HG02642 (cell line): ENCODE results near the gene VPS26C.
A peak's percentile ranks its signal among the peaks of the same experiment; 100 is the strongest.

Experiments used
- ATAC-seq: cut with Tn5 transposase; IDR thresholded peaks from one replicate; pipeline ENCODE4 v1.9.1; 2021; ENCODE audit warnings: mild to moderate bottlenecking; ENCODE audit not compliant: unreplicated experiment, poor library complexity

The VPS26C gene

GRCh38 chr21:37207441-37208009 lies 59.6 kb downstream of the VPS26C start:
- ATAC-seq, result peak; percentile 59

- ATAC-seq, result no peak
Observed at GRCh38 chr21:37206496-37206895, 60.6 kb downstream of the VPS26C start.

GRCh38 chr21:37204580-37204979 lies 62.6 kb downstream of the VPS26C start:
- no peak for ATAC-seq

- ATAC-seq, result no peak
Observed at GRCh38 chr21:37202221-37203110, 64.7 kb downstream of the VPS26C start.

GRCh38 chr21:37200641-37201480 lies 66.3 kb downstream of the VPS26C start:
- no peak for ATAC-seq

GRCh38 chr21:37199057-37199924 lies 67.8 kb downstream of the VPS26C start:
- no peak for ATAC-seq

GRCh38 chr21:37197746-37198145 lies 69.4 kb downstream of the VPS26C start:
- no peak for ATAC-seq

- no peak for ATAC-seq
Observed at GRCh38 chr21:37196847-37197246, 70.3 kb downstream of the VPS26C start.

- no peak for ATAC-seq
Observed at GRCh38 chr21:37195610-37196009, 71.5 kb downstream of the VPS26C start.

- ATAC-seq, result no peak
Observed at GRCh38 chr21:37195059-37195458, 72.1 kb downstream of the VPS26C start.

- ATAC-seq, result no peak
Observed at GRCh38 chr21:37193676-37194075, 73.5 kb downstream of the VPS26C start.

GRCh38 chr21:37193006-37193405 lies 74.1 kb downstream of the VPS26C start:
- ATAC-seq, result no peak

GRCh38 chr21:37192019-37192418 lies 75.1 kb downstream of the VPS26C start:
- ATAC-seq, result no peak

- no peak for ATAC-seq
Observed at GRCh38 chr21:37188825-37189224, 78.3 kb downstream of the VPS26C start.

GRCh38 chr21:37186983-37187382 lies 80.2 kb downstream of the VPS26C start:
- ATAC-seq, result no peak

GRCh38 chr21:37184784-37185593 lies 82.1 kb downstream of the VPS26C start:
- no peak for ATAC-seq

GRCh38 chr21:37183749-37184148 lies 83.4 kb downstream of the VPS26C start:
- no peak for ATAC-seq

- no peak for ATAC-seq
Observed at GRCh38 chr21:37182222-37182621, 84.9 kb downstream of the VPS26C start.

GRCh38 chr21:37181059-37181458 lies 86.1 kb downstream of the VPS26C start:
- ATAC-seq, result no peak
